PFSK-1 (cell line): ENCODE data around the gene ZNF597.

Source experiments
- POLR2AphosphoS5 ChIP-seq: IDR thresholded peaks from 2 replicates; pipeline ENCODE4 v1.6.1; 2012; ENCODE audit warnings: low read depth, mild to moderate bottlenecking, control low read depth, low read length, moderate library complexity
- SIN3A ChIP-seq: IDR thresholded peaks from 2 replicates; pipeline ENCODE4 v1.6.1; 2012; ENCODE audit warnings: mild to moderate bottlenecking, low read length, moderate library complexity, borderline replicate concordance; ENCODE audit not compliant: insufficient read depth

GRCh38 chr16:3458278-3458851, 15.1 kb upstream of the ZNF597 start:
- TF ChIP-seq POLR2AphosphoS5 = no peak
- TF ChIP-seq SIN3A = no peak
